ENCODE measurements around the gene HIVEP3.

The HIVEP3 gene

DNA sequence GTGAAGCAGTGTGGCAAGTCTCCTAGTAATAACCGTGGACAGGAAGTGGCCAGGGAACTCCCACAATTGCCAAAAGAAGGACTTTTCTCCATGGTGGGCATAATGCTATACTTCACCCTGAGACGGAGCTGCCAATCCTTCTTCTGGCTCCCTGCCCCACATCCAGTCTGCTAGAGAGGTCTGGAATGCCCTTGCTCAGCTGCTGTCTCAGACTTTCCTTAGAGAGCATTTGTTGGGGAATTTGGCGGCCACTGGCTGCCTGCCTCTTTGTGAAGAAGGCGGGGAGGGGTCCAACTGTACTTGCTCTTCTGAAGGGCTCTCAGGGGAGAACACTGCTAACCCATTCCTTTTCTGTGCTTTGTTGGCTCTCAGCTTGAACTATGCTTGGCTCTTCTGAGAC lies 310.5 kb downstream of the HIVEP3 start:
- TF ChIP-seq, protein P1, sequence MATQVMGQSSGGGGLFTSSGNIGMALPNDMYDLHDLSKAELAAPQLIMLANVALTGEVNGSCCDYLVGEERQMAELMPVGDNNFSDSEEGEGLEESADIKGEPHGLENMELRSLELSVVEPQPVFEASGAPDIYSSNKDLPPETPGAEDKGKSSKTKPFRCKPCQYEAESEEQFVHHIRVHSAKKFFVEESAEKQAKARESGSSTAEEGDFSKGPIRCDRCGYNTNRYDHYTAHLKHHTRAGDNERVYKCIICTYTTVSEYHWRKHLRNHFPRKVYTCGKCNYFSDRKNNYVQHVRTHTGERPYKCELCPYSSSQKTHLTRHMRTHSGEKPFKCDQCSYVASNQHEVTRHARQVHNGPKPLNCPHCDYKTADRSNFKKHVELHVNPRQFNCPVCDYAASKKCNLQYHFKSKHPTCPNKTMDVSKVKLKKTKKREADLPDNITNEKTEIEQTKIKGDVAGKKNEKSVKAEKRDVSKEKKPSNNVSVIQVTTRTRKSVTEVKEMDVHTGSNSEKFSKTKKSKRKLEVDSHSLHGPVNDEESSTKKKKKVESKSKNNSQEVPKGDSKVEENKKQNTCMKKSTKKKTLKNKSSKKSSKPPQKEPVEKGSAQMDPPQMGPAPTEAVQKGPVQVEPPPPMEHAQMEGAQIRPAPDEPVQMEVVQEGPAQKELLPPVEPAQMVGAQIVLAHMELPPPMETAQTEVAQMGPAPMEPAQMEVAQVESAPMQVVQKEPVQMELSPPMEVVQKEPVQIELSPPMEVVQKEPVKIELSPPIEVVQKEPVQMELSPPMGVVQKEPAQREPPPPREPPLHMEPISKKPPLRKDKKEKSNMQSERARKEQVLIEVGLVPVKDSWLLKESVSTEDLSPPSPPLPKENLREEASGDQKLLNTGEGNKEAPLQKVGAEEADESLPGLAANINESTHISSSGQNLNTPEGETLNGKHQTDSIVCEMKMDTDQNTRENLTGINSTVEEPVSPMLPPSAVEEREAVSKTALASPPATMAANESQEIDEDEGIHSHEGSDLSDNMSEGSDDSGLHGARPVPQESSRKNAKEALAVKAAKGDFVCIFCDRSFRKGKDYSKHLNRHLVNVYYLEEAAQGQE (IDR thresholded peaks at IDR 0.05; ENCODE audit: insufficient read depth in 1 of 2, low read depth in 2 of 2, low read length in 2 of 2) = no peak
- no peak for TF ChIP-seq POLR2AphosphoS5 (IDR thresholded peaks at IDR 0.05; ENCODE audit: low read depth, low read length)
- no peak for TF ChIP-seq FOXP2 (optimal IDR thresholded peaks at IDR 0.05; ENCODE audit: borderline replicate concordance, extremely low read depth, extremely low read length, insufficient read depth)
- no peak for TF ChIP-seq SIN3A (IDR thresholded peaks at IDR 0.05; ENCODE audit: borderline replicate concordance, insufficient read depth, low read length)
- no peak for TF ChIP-seq TAF1 (IDR thresholded peaks at IDR 0.05; ENCODE audit: borderline replicate concordance, insufficient read depth, low read length)

DNA sequence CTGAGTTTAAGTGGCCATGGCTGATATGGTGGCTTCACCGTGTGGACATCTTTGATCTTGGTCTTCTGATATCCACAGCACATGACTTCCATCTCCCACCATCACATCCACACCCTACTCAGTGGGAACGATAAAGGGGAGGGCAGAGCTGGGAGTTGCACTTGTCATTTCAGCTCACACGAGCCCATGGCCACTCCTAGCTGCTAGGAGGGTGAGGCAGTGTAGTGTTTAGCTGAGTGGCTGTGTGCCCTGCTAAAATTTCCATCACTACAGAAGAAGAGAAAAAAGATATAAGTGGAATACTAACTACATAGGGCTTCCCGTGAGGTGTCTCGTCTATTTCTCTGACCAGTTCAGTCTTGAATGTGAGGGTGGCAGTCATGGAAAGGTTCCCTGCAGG lies 310.9 kb downstream of the HIVEP3 start:
- TF ChIP-seq TAF1 (IDR thresholded peaks at IDR 0.05; ENCODE audit: borderline replicate concordance, insufficient read depth, low read length) (no peak), FOXP2 (optimal IDR thresholded peaks at IDR 0.05; ENCODE audit: borderline replicate concordance, extremely low read depth, extremely low read length, insufficient read depth) (no peak), POLR2AphosphoS5 (IDR thresholded peaks at IDR 0.05; ENCODE audit: low read depth, low read length) (no peak), SIN3A (IDR thresholded peaks at IDR 0.05; ENCODE audit: borderline replicate concordance, insufficient read depth, low read length) (no peak)
- TF ChIP-seq, protein P1 (IDR thresholded peaks at IDR 0.05; ENCODE audit: insufficient read depth in 1 of 2, low read depth in 2 of 2, low read length in 2 of 2) = no peak

DNA sequence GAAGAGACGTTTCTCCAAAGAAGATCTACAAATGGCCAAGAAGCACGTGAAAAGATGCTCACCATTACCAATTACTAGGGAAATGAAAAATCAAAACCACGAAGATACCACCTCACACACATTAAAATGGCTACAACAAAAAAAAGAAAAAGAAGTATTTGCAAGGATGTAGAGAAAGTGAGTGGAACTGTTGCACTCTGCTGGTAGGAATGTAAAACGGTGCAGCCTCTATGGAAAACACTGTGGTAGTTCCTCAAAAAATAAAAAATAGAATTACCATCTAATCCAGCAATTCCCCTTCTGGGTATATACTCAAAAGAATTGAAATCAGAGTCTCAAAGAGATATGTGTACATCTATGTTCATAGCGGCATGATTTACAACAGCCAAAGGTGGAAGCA lies 318.8 kb downstream of the HIVEP3 start:
- TF ChIP-seq FOXP2 (optimal IDR thresholded peaks at IDR 0.05; ENCODE audit: borderline replicate concordance, extremely low read depth, extremely low read length, insufficient read depth) (no peak), POLR2AphosphoS5 (IDR thresholded peaks at IDR 0.05; ENCODE audit: low read depth, low read length) (no peak), SIN3A (IDR thresholded peaks at IDR 0.05; ENCODE audit: borderline replicate concordance, insufficient read depth, low read length) (no peak), TAF1 (IDR thresholded peaks at IDR 0.05; ENCODE audit: borderline replicate concordance, insufficient read depth, low read length) (no peak)
- TF ChIP-seq, protein P1 (IDR thresholded peaks at IDR 0.05; ENCODE audit: insufficient read depth in 1 of 2, low read depth in 2 of 2, low read length in 2 of 2) = no peak

DNA sequence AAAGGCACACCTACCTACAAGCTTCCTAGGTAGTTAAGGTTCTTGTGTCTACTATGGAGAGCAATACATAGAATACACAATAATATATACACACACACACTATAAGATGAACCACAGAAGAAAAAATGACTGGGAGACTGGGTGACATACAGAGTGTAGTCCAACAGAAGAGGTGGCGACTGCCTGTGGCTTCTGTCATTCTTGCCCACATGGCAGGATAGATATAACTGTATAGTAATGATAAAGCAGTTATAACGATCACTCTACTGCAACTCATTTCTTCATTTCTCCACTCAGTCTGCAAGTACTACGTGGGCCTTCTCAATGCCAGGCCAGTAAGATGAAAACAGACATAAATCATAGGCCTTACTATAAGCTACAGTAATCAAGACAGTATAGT lies 320.4 kb downstream of the HIVEP3 start:
- TF ChIP-seq, protein P1 (IDR thresholded peaks at IDR 0.05; ENCODE audit: insufficient read depth in 1 of 2, low read depth in 2 of 2, low read length in 2 of 2) = no peak

DNA sequence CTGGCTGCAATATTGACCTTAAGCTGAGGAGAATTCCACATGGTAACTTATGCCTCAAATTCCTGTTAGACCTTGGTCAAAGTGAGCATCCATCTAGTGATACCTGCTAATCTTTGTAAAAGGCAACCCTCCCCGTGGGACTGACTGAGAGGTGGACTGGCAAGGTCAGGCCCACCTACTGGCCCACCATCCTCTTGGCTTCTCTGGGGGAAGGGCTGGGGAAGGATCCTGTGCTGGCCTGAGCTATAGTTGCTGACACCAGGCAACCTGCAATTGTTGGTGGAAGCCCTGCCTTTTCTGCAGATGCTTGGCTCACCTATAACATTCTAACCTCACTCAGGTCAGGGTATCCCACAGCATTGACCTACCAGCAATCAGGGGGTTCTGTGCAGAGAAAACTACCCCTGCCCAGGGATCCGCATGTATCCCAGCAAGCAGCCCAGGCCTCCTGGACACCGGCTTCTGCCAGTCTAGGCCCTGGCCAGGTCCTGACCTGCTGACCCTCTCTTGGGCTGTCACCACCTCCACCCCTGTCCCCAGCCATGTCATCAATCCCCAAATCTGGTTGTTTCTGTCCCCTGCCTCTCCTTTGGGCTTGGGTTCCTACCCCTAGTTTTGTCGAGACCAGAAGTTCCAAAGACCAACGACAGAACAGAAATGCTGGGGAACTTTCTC lies 326.1 kb downstream of the HIVEP3 start:
- no peak for TF ChIP-seq TAF1 (IDR thresholded peaks at IDR 0.05; ENCODE audit: borderline replicate concordance, insufficient read depth, low read length)
- TF ChIP-seq SIN3A (IDR thresholded peaks at IDR 0.05; ENCODE audit: borderline replicate concordance, insufficient read depth, low read length) = no peak
- TF ChIP-seq POLR2AphosphoS5 (IDR thresholded peaks at IDR 0.05; ENCODE audit: low read depth, low read length) = no peak
- TF ChIP-seq, protein P1 (IDR thresholded peaks at IDR 0.05; ENCODE audit: insufficient read depth in 1 of 2, low read depth in 2 of 2, low read length in 2 of 2) = no peak
- TF ChIP-seq FOXP2 (optimal IDR thresholded peaks at IDR 0.05; ENCODE audit: borderline replicate concordance, extremely low read depth, extremely low read length, insufficient read depth) = no peak
